ENCODE results near the gene CEP170. TPM values are rescaled to one million over a fixed set of nuclear protein-coding genes. Genes with fewer than 3 reads are reported as not detected.
"Not testable (repeated sequence)": the region's sequence is repeated elsewhere in the genome, so short reads cannot be mapped to it uniquely, and the experiment has no call there.

Gene CEP170
- total RNA-seq, 1 experiment from 2014 or later: 124 TPM

GRCh38 chr1:243101551-243102050 is 153.5 kb downstream of the CEP170 start:
- H3K27ac ChIP-seq (ENCODE audit: low read length); H3K4me2 ChIP-seq (ENCODE audit: low read depth, low read length, poor library complexity, severe bottlenecking); DNase-seq; H3K4me3 ChIP-seq (ENCODE audit: low read length); H2AFZ ChIP-seq (ENCODE audit: low read length); H4K20me1 ChIP-seq (ENCODE audit: insufficient read depth, low read depth, low read length); H3K36me3 ChIP-seq (ENCODE audit: insufficient read depth, low read length); H3K27me3 ChIP-seq (ENCODE audit: low read length); H3K9me2 ChIP-seq (replicated peaks; ENCODE audit: insufficient read depth, low read length); H3K79me2 ChIP-seq (ENCODE audit: low read length); H3K9me3 ChIP-seq (ENCODE audit: low read length); H3K9ac ChIP-seq (ENCODE audit: low read length): not testable (repeated sequence)
- peaks cover 15% of the 10 kb centered on the region for H3K4me1 ChIP-seq (ENCODE audit: low read length)

- H4K20me1 ChIP-seq (ENCODE audit: insufficient read depth, low read depth, low read length); H3K27ac ChIP-seq (ENCODE audit: low read length); H2AFZ ChIP-seq (ENCODE audit: low read length); DNase-seq; H3K9me3 ChIP-seq (ENCODE audit: low read length); H3K9me2 ChIP-seq (replicated peaks; ENCODE audit: insufficient read depth, low read length); H3K27me3 ChIP-seq (ENCODE audit: low read length); H3K36me3 ChIP-seq (ENCODE audit: insufficient read depth, low read length); H3K4me1 ChIP-seq (ENCODE audit: low read length); H3K79me2 ChIP-seq (ENCODE audit: low read length); H3K9ac ChIP-seq (ENCODE audit: low read length); H3K4me3 ChIP-seq (ENCODE audit: low read length); H3K4me2 ChIP-seq (ENCODE audit: low read depth, low read length, poor library complexity, severe bottlenecking): not testable (repeated sequence)
These were observed 167.7 kb downstream of the CEP170 start for GRCh38 chr1:243087368-243087767.

Small RNA genes lying within 50 kb of the gene (small RNA-seq; reads per million reads assigned to genes)
- not detected for gene RNU6-747P

Other genes starting within 250 kb of the CEP170 start
- gene SDCCAG8, start 760 bp upstream of the CEP170 start, total RNA-seq (2014; rRNA removed; shearing (Covaris generic); ENCODE audit: low replicate concordance): 36.6 and 41.0 TPM in 2 replicates